NB4 (cell line): ENCODE measurements around the gene PDE8A.

ENCODE experiments used
- DNase-seq: peaks from one replicate; pipeline ENCODE4 v3.0.0; 2010; ENCODE audit warnings: low read depth
- H3K4me3 ChIP-seq: one replicate; pipeline ENCODE4 v1.5.1; 2011; ENCODE audit warnings: mild to moderate bottlenecking, low read depth, low read length, moderate library complexity
- CTCF ChIP-seq: IDR thresholded peaks from one replicate; pipeline ENCODE4 v1.5.1; 2012; ENCODE audit warnings: low read depth, low read length
- MAX ChIP-seq: IDR thresholded peaks from 2 replicates; pipeline ENCODE4 v1.6.1; 2011; ENCODE audit warnings: low read depth, low read length
- MYC ChIP-seq: IDR thresholded peaks from 2 replicates; pipeline ENCODE4 v1.6.1; 2011; ENCODE audit warnings: low read depth, low read length
- POLR2A ChIP-seq: IDR thresholded peaks from 2 replicates; pipeline ENCODE4 v1.6.1; 2011; ENCODE audit warnings: mild to moderate bottlenecking; ENCODE audit not compliant: insufficient read length; ENCODE audit errors: extremely low read depth

The PDE8A gene

GRCh38 chr15:84981711-84982300 is at the start of gene PDE8A:
Gene PDE8A, plus strand, starts transcription at chr15:84981856. Its CDS starts 307 bp downstream, at chr15:84982163.
- H3K4me3 ChIP-seq: peak within 1 kb of the TSS; percentile 75
- peak; percentile 69 for DNase-seq
- peak; percentile 28; the same call in 1 of the 2 replicates for TF ChIP-seq MAX
- no peak for TF ChIP-seq CTCF
- TF ChIP-seq MYC: peak; percentile 27

GRCh38 chr15:84934942-84935729 is 46.5 kb upstream of the PDE8A start:
- H3K4me3 ChIP-seq: no peak overlapping the region
- TF ChIP-seq POLR2A (no peak), CTCF (peak; percentile 2)
- DNase-seq: no peak

- peak; percentile 52 for DNase-seq
- H3K4me3 ChIP-seq: no peak overlapping the region
- TF ChIP-seq MAX (peak; percentile 85), MYC (peak; percentile 61; the same call in 1 of the 2 replicates), POLR2A (no peak)
These were observed 44.5 kb upstream of the PDE8A start for GRCh38 chr15:84937144-84937543.

GRCh38 chr15:84938726-84939125 is 42.9 kb upstream of the PDE8A start:
- DNase-seq: no peak
- no peak overlapping the region for H3K4me3 ChIP-seq
- TF ChIP-seq MYC (no peak), CTCF (no peak), POLR2A (no peak), MAX (no peak)

- H3K4me3 ChIP-seq: no peak overlapping the region
- TF ChIP-seq POLR2A (no peak), CTCF (no peak), MYC (no peak), MAX (no peak)
- DNase-seq: no peak
These were observed 41.3 kb upstream of the PDE8A start for GRCh38 chr15:84940399-84940798.

GRCh38 chr15:84942456-84942855 is 39.2 kb upstream of the PDE8A start:
- TF ChIP-seq MYC (no peak), MAX (no peak), CTCF (no peak), POLR2A (no peak)
- DNase-seq: no peak
- H3K4me3 ChIP-seq: no peak overlapping the region
